IMR-90 (cell line): ENCODE results near the gene USP17L19.
"Not testable (repeated sequence)": the region's sequence is repeated elsewhere in the genome, so short reads cannot be mapped to it uniquely, and the experiment has no call there.

ENCODE experiments used
- BHLHE40 ChIP-seq: fragments of 150-350 bp; IDR thresholded peaks from 2 replicates; pipeline ENCODE4 v1.6.1; 2016; ENCODE audit warnings: mild to moderate bottlenecking, low read depth, low read length
- CEBPB ChIP-seq: IDR thresholded peaks from 2 replicates; pipeline ENCODE4 v1.6.1; 2012; ENCODE audit warnings: low read depth, low read length, improper control_type of control experiment
- FOS ChIP-seq: fragments of 150-350 bp; IDR thresholded peaks from 2 replicates; pipeline ENCODE4 v1.6.1; 2016; ENCODE audit warnings: low read depth, low read length
- MXI1 ChIP-seq: IDR thresholded peaks from 2 replicates; pipeline ENCODE4 v1.6.1; 2012; ENCODE audit warnings: low read depth, mild to moderate bottlenecking, low read length, moderate library complexity, borderline replicate concordance
- NFE2L2 ChIP-seq: fragments of 150-350 bp; IDR thresholded peaks from 2 replicates; pipeline ENCODE4 v1.6.1; 2016; ENCODE audit warnings: low read depth, mild to moderate bottlenecking, low read length
- POLR2A ChIP-seq: IDR thresholded peaks from 2 replicates; pipeline ENCODE4 v1.6.1; 2012; ENCODE audit warnings: mild to moderate bottlenecking, low read depth, low read length
- RAD21 ChIP-seq: IDR thresholded peaks from 2 replicates; pipeline ENCODE4 v1.6.1; 2012; ENCODE audit warnings: low read length, improper control_type of control experiment
- RCOR1 ChIP-seq: IDR thresholded peaks from 2 replicates; pipeline ENCODE4 v1.6.1; 2012; ENCODE audit warnings: mild to moderate bottlenecking, low read length, improper control_type of control experiment; ENCODE audit not compliant: insufficient replicate concordance
- RFX5 ChIP-seq: IDR thresholded peaks from 2 replicates; pipeline ENCODE4 v1.8.0; 2012; ENCODE audit warnings: low read depth, mild to moderate bottlenecking, low read length, moderate library complexity
- SMC3 ChIP-seq: fragments of 150-350 bp; IDR thresholded peaks from 2 replicates; pipeline ENCODE4 v1.6.1; 2016; ENCODE audit warnings: low read depth, mild to moderate bottlenecking, antibody characterized with exemption, low read length, moderate library complexity
- TF ChIP-seq, protein P1 (sequence below): conservative IDR thresholded peaks from 2 replicates; pipeline ENCODE4 v1.5.1; 2012; ENCODE audit warnings: mild to moderate bottlenecking, low read depth, low read length, improper control_type of control experiment

DNA sequence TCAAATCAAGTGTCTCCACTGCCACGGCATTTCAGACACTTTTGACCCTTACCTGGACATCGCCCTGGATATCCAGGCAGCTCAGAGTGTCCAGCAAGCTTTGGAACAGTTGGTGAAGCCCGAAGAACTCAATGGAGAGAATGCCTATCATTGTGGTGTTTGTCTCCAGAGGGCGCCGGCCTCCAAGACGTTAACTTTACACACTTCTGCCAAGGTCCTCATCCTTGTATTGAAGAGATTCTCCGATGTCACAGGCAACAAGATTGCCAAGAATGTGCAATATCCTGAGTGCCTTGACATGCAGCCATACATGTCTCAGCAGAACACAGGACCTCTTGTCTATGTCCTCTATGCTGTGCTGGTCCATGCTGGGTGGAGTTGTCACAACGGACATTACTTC, 22.9 kb upstream of the USP17L19 start:
- TF ChIP-seq, protein P1, sequence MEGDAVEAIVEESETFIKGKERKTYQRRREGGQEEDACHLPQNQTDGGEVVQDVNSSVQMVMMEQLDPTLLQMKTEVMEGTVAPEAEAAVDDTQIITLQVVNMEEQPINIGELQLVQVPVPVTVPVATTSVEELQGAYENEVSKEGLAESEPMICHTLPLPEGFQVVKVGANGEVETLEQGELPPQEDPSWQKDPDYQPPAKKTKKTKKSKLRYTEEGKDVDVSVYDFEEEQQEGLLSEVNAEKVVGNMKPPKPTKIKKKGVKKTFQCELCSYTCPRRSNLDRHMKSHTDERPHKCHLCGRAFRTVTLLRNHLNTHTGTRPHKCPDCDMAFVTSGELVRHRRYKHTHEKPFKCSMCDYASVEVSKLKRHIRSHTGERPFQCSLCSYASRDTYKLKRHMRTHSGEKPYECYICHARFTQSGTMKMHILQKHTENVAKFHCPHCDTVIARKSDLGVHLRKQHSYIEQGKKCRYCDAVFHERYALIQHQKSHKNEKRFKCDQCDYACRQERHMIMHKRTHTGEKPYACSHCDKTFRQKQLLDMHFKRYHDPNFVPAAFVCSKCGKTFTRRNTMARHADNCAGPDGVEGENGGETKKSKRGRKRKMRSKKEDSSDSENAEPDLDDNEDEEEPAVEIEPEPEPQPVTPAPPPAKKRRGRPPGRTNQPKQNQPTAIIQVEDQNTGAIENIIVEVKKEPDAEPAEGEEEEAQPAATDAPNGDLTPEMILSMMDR: not testable (repeated sequence)
- TF ChIP-seq RFX5, RCOR1, RAD21, CEBPB, POLR2A, BHLHE40, MXI1, FOS, NFE2L2, SMC3: not testable (repeated sequence)
